BLaER1 treated with 17β-estradiol and CSF1 and Interleukin-3, amounts not matched to agents 10 nM and 100 nM (cell line): ENCODE results near the gene SEMA3C.

ENCODE experiments used
- H3K27ac ChIP-seq, 11 experiments: shearing (Covaris generic); formaldehyde crosslinking; 2 replicates each; pipeline ENCODE4 v1.8.1; 2022
- H3K27me3 ChIP-seq, 11 experiments: shearing (Covaris generic); formaldehyde crosslinking; 2 replicates each; pipeline ENCODE4 v1.8.1; 2022
- H3K36me3 ChIP-seq, 11 experiments: shearing (Covaris generic); formaldehyde crosslinking; 2 replicates each; pipeline ENCODE4 v1.8.1; 2022
- H3K4me1 ChIP-seq, 10 experiments: shearing (Covaris generic); formaldehyde crosslinking; 2 replicates each; pipeline ENCODE4 v1.8.1; 2022
- H3K4me2 ChIP-seq, 11 experiments: shearing (Covaris generic); formaldehyde crosslinking; 2 replicates each; pipeline ENCODE4 v1.8.1; 2022
- H3K4me3 ChIP-seq, 10 experiments: shearing (Covaris generic); formaldehyde crosslinking; 2 replicates each; pipeline ENCODE4 v1.8.1; 2022
- H3K9ac ChIP-seq, 11 experiments: shearing (Covaris generic); formaldehyde crosslinking; 2 replicates each; pipeline ENCODE4 v1.8.1; 2022
- H3K9me3 ChIP-seq, 11 experiments: shearing (Covaris generic); formaldehyde crosslinking; replicated peaks in 1 of 11; 2 replicates each; pipeline ENCODE4 v1.8.1; 2022
- H4K20me1 ChIP-seq, 11 experiments: shearing (Covaris generic); formaldehyde crosslinking; 2 replicates each; pipeline ENCODE4 v1.8.1; 2022
- Cebpa-rat ChIP-seq, 11 experiments: shearing (Covaris generic); IDR thresholded peaks; 2 replicates each; pipeline ENCODE4 v1.8.1; 2022

SEMA3C gene

GRCh38 chr7:80869821-80870751, 48.8 kb downstream of the SEMA3C start:
- H3K9me3 ChIP-seq: no peaks in the 10 kb centered on the region
- no peak overlapping the region for H3K27ac ChIP-seq
- H4K20me1 ChIP-seq: no peaks in the 10 kb centered on the region
- no peak overlapping the region for H3K4me3 ChIP-seq
- no peaks in the 10 kb centered on the region for H3K4me1 ChIP-seq
- H3K4me2 ChIP-seq: no peak overlapping the region
- H3K9ac ChIP-seq: no peak overlapping the region
- no peaks in the 10 kb centered on the region for H3K36me3 ChIP-seq
- no peaks in the 10 kb centered on the region for H3K27me3 ChIP-seq
- TF ChIP-seq Cebpa-rat (IDR thresholded peaks at IDR 0.05): no peak

- Histone ChIP-seq H3K4me2 (no peak overlapping the region), H4K20me1 (no peaks in the 10 kb centered on the region), H3K9me3 (no peaks in the 10 kb centered on the region), H3K4me3 (no peak overlapping the region), H3K9ac (no peak overlapping the region), H3K27me3 (no peaks in the 10 kb centered on the region), H3K27ac (no peak overlapping the region), H3K36me3 (no peaks in the 10 kb centered on the region), H3K4me1 (no peaks in the 10 kb centered on the region)
- no peak for TF ChIP-seq Cebpa-rat (IDR thresholded peaks at IDR 0.05)
These were observed 49.6 kb downstream of the SEMA3C start for GRCh38 chr7:80869106-80869784.

GRCh38 chr7:80868566-80868965, 50.3 kb downstream of the SEMA3C start:
- H3K27me3 ChIP-seq: no peaks in the 10 kb centered on the region
- no peaks in the 10 kb centered on the region for H3K4me1 ChIP-seq
- H3K36me3 ChIP-seq: no peaks in the 10 kb centered on the region
- H3K9me3 ChIP-seq: no peaks in the 10 kb centered on the region
- TF ChIP-seq Cebpa-rat (IDR thresholded peaks at IDR 0.05): no peak
- H3K4me3 ChIP-seq: no peak overlapping the region
- H3K9ac ChIP-seq: no peak overlapping the region
- H4K20me1 ChIP-seq: no peaks in the 10 kb centered on the region
- H3K4me2 ChIP-seq: no peak overlapping the region
- H3K27ac ChIP-seq: no peak overlapping the region

GRCh38 chr7:80860554-80860953, 58.3 kb downstream of the SEMA3C start:
- Histone ChIP-seq H3K9ac (no peak overlapping the region), H3K27ac (no peak overlapping the region), H3K4me2 (no peak overlapping the region), H3K36me3 (no peaks in the 10 kb centered on the region), H3K9me3 (no peaks in the 10 kb centered on the region), H3K4me3 (no peak overlapping the region), H3K27me3 (no peaks in the 10 kb centered on the region), H4K20me1 (no peaks in the 10 kb centered on the region), H3K4me1 (peaks cover 0 to 10% (median 0%) of the 10 kb centered on the region in 10 experiments; a peak in 3 of 20 replicates)
- TF ChIP-seq Cebpa-rat (IDR thresholded peaks at IDR 0.05): no peak

GRCh38 chr7:80859272-80859970, 59.4 kb downstream of the SEMA3C start:
- Histone ChIP-seq H3K27ac (no peak overlapping the region), H3K4me2 (no peak overlapping the region), H3K9ac (no peak overlapping the region)

DNA sequence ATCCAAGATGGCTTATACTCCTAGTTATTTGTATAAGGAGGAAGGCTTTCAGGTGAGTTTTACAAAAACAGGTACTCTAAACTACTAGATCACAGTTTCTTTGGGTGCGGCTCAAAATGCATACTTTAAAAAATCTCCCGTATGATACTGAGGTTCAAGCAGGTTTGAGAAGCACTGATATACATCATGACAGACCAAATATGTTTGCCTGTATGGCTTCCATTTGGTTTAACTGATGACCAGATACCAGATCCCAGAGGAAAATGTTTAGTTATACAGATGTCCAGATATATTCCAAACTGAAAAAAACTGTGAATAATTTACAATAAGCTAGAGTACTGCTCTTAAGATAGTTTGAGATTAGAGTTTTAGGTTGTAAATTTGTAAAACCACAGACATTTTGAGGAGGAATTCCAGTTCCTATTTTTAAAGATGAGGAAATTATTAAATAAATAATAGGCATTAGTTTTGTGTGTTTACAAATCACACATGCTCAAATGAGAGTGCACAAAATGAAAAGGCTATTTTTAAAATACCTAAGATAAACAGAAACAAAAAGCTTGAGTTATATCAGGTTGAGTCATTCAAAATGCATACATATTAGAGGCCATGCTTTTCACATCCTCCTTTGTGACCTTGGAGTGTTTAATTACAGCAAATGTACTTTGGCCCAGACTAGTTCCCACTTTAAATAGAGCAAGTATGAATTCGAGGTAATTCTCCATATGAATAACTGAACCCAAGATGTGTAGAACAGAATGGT, 60.5 kb downstream of the SEMA3C start:
- no peak for TF ChIP-seq Cebpa-rat (IDR thresholded peaks at IDR 0.05)
- no peak overlapping the region for H3K9ac ChIP-seq
- peak overlapping the region in 2 of 11 experiments; percentile 19 to 35; a peak in 1 of 22 replicates for H3K4me2 ChIP-seq
- H3K36me3 ChIP-seq: no peaks in the 10 kb centered on the region
- no peaks in the 10 kb centered on the region for H3K27me3 ChIP-seq
- H3K4me3 ChIP-seq: no peak overlapping the region
- H3K4me1 ChIP-seq: peaks cover 0 to 10% (median 0%) of the 10 kb centered on the region in 10 experiments; a peak in 3 of 20 replicates
- peak overlapping the region in 1 of 11 experiments; percentile 3; a peak in 1 of 22 replicates for H3K27ac ChIP-seq
- no peaks in the 10 kb centered on the region for H4K20me1 ChIP-seq
- H3K9me3 ChIP-seq: no peaks in the 10 kb centered on the region

More at GRCh38 chr7:80859272-80859970, 59.4 kb downstream of the SEMA3C start:
- Histone ChIP-seq H3K36me3 (no peaks in the 10 kb centered on the region), H3K9me3 (no peaks in the 10 kb centered on the region), H4K20me1 (no peaks in the 10 kb centered on the region), H3K27me3 (no peaks in the 10 kb centered on the region), H3K4me3 (no peak overlapping the region), H3K4me1 (peaks cover 0 to 10% (median 0%) of the 10 kb centered on the region in 10 experiments; a peak in 3 of 20 replicates)
- no peak for TF ChIP-seq Cebpa-rat (IDR thresholded peaks at IDR 0.05)

DNA sequence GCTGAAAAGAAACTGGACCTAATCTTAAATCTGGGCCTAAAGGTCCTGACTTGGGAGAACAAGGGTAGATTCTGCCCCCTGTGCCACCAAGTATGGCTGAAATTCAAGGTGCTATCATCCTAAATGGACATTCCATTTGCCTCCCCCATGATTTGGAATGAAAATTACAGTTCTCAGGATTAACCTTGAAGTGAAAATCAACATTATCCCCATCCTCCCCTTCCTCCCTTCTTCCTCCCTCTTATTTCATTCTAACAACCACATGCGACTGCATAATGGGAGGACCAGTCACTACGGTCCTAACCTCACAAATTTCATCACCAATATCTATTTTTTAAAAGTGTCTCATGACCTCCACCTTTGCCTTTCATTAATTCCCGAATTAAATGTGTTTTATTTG, 62.1 kb downstream of the SEMA3C start:
- no peak overlapping the region for H3K4me3 ChIP-seq
- H3K9ac ChIP-seq: no peak overlapping the region
- H4K20me1 ChIP-seq: no peaks in the 10 kb centered on the region
- no peaks in the 10 kb centered on the region for H3K36me3 ChIP-seq
- H3K4me1 ChIP-seq: peaks cover 0 to 10% (median 0%) of the 10 kb centered on the region in 10 experiments; a peak in 3 of 20 replicates
- H3K9me3 ChIP-seq: no peaks in the 10 kb centered on the region
- no peaks in the 10 kb centered on the region for H3K27me3 ChIP-seq
- H3K4me2 ChIP-seq: no peak overlapping the region
- no peak for TF ChIP-seq Cebpa-rat (IDR thresholded peaks at IDR 0.05)
- H3K27ac ChIP-seq: no peak overlapping the region

- no peaks in the 10 kb centered on the region for H4K20me1 ChIP-seq
- TF ChIP-seq Cebpa-rat (IDR thresholded peaks at IDR 0.05): no peak
- H3K4me1 ChIP-seq: no peaks in the 10 kb centered on the region
- H3K27ac ChIP-seq: no peak overlapping the region
- no peak overlapping the region for H3K9ac ChIP-seq
- no peaks in the 10 kb centered on the region for H3K36me3 ChIP-seq
- no peak overlapping the region for H3K4me2 ChIP-seq
- H3K4me3 ChIP-seq: no peak overlapping the region
- H3K27me3 ChIP-seq: no peaks in the 10 kb centered on the region
- no peaks in the 10 kb centered on the region for H3K9me3 ChIP-seq
These were observed 66.9 kb downstream of the SEMA3C start for GRCh38 chr7:80851896-80852476.
